OCI-M2 (cell line): ENCODE results near the gene TWIST1.

Source experiments
- DNase-seq: peaks from one replicate; lab custom pipeline; 2025; ENCODE audit not compliant: unreplicated experiment; lab: John Stamatoyannopoulos, UW

TWIST1 gene

DNA sequence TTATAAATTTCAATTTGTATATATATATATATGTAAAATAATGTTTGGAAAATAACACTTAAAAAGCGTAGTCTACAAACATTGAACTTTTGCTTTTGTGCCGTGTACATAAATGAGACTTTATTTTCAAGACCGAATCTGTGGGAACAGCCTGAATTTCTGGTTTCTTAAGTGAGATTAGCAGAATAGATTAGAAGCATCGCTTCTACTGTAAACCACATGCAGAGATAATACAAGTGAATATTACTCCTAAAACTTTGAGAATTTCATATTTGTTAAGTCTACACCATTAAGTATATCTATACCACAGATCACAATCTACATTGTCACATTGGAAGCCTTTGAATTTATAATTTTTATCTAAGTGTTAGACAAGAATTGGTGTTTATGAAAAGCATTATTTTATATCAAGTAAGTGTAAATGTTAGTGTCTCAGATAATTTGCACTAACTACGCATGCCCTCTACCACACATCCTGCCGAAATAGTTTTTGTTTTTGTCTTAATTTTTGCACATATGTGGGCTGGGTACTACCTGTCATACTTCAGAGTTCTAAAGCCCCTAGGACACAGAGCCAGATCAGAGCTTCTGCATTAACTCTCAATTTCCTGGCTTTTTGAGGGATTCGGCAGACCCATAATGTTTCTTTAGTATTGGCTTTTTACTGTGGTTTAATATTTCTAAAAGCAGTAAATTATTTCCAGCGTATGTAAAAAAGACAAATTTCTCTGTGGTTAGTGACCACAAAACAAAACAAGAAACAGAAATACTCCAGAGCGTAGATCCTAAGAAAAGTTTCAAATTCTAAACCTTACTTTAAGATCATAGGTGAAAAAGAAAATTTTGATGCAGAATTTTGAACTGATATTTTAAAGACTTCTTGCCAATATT is 20.0 kb downstream of the TWIST1 start:
- DNase-seq, result no peak

DNA sequence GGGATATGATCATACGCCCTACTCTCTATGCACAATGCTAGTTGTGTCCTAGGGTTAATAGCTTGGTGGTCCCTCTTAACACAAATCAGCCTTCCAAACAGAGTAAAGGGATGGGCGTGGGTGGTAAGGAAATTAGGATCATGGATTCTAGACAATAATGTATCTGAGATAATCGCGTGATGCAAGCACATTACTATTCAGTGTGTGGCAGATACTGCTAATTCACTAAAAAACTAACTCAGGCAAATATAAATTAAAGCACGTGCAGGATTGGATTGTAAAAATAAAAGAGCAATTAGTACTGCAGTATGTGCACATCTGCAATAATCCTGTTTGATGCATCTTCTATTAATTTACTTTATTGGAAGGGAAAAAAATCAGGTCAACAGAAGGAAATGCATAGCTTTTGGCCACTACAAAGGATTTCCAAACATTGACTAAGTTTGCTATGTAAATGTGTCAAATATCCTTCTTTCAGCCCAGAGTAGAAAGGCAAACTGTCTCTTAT is 22.0 kb downstream of the TWIST1 start:
- no peak for DNase-seq

DNA sequence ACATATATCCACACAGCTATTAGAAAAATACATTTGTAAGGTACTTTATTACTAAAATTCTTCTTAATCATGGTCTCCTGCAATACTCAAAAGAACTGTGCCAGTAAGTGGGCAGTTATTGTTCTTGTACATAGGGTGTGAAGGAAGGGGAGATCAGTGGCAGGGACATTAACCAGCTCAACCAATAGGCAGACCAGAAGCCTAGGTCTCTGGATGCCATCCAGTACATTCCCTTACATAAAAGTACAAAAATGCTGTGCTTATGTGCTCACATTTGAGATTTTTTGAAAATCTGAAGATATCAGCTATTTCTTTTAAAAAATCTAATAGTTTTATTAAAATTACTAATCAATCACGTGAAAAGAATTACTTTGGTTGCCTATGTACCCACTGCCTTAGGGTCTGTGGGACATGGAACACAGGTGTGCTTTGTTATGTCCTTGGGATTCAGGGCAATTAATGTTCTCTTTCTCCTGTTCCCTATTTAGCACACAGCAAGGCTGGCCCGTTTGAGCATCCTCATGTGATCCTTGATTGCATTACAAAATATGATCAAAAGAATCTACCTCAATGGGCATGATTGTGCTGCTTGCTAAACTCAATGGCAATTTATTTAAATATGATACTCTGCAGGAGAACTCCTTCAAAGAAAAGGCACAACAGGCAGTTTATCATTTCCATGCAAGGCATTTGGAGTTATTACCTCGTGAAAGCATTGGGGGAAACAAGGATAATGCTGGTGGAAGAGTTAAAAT is 22.7 kb downstream of the TWIST1 start:
- DNase-seq, result no peak

DNA sequence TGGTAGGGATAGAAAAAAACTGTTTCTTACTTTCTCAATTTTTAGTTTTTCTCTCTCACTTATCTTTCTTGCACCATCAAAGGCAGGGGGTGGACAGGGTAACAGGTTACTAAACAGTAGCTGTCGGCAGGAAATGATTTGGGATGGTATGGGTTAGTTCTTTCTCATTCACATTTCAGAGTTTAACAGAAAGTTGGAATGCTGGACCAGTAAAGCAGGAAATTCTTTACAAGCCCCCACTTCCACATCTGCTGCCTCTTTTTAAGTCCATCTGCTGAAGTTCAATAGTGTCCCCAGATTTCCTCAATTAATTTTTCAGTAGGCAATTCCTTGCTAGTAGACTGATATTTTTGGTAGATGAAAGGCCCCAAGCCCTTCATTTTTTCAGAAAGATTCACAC is 23.3 kb downstream of the TWIST1 start:
- DNase-seq, result no peak

DNA sequence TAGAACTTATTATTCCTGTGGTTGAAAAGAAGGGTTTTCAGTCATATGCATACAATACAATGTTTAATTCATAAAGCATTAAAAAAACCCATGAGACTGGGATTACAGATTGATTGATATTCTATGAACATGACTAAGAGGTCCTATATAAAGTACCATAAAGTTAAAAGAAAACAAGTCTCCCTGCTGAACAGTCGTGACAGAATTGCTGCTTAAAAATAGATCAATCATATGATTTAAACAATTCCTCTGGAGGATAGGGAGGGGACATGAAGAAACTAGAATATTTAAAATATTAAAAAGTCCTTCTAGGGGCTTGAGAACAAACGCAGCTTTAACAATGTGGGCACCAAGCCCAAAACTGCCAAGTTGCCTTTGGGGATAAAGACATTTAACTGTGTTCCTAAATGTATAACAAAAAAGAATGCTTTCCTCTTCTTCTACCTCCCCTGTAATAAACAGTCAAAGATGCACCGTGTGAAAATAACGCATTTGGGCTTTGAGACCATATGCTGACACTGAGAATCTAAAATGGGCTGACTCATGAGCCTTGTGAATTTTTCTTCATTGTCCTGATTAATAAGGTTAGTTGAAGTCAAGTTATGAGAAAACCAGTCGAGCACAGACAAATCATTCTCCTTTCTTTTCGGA is 25.8 kb downstream of the TWIST1 start:
- no peak for DNase-seq

DNA sequence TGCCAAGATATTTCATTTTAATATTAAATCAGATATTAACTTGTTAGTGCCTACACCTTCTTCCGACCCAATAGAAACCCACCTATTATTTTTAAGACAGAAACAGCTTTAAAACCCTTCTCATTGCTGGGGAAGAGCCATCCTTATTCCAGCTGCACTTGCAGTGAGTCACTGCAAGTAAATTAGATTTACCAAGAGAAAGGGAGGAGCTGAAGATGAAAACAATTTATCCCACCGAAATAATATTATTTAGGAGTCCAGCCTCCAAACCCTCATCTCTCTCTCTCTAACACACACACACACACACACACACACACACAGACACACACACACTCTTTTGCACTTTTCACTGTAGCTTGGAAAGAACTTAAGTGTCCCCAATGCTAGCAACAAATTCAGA is 26.9 kb downstream of the TWIST1 start:
- DNase-seq, result no peak

DNA sequence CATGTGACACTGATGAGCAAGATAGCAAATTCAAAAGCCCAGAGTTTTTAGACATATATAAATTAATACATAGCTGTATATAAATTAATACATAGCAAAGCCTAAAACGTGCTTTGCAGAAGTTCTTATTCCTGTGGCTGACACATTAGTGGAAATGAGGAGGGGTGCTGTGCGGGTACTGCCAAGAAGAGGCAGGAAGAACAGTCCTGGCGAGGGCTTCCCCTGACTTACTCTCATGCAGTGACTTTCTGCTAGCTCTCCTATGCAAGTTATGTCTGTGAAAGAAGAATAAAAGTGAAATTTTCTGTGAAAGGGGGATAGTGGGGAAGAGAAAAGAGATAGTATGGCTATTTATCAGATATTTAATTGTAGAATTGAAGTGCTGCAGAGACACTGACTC is 27.6 kb downstream of the TWIST1 start:
- DNase-seq, result no peak

DNA sequence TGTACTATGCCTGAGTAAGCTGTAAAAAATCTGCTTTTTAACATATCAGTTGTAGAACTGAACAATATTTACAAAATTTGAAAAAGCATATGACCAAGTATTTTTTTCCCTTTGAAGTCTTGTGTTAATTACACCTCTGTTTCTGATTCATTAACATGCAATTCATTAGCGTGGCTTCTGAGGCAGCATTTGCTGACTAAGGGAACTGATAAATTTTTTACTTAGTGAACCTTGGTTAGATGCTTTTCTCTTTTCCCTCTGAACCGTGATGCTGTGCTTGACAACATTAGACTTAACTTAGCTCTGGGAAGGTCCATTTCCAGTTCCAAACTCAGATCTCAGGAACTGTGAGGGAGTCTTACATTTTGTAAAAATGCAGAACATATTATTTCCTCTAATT is 28.1 kb downstream of the TWIST1 start:
- no peak for DNase-seq

DNA sequence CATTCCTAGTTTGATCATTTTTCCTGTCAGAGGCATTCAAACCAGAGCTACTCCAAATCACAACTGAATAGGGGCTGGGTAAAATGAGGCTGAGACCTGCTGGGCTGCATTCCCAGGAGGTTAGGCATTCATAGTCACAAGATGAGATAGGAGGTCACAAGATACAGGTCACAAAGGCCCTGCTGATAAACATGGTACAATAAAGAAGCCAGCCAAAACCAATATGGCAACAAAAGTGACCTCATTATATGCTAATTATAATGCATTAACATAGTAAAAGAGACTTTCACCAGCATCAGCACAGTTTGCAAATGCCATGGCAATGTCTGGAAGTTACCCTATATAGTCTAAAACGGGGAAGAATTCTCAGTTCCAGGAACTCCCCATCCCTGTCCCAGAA is 37.3 kb downstream of the TWIST1 start:
- no peak for DNase-seq

DNA sequence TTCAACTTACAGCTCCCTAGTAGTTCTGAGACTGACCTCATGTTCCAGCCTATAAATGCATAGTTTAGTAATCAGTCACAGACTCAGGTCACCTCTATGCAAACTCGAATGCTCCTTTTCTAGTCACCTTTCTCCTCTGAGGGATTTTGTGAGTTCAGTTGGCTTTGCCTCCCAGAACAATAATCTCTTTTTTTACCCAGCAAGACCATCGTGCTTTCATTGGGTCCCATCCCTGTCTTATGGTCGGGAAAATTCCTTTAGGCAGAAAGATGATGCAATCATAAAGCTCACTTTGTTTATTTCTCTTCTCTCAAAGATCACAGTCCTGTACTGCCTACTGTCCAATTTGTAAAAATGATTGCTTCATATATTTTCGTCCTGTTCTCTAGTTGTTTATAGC is 38.4 kb downstream of the TWIST1 start:
- DNase-seq, result no peak

DNA sequence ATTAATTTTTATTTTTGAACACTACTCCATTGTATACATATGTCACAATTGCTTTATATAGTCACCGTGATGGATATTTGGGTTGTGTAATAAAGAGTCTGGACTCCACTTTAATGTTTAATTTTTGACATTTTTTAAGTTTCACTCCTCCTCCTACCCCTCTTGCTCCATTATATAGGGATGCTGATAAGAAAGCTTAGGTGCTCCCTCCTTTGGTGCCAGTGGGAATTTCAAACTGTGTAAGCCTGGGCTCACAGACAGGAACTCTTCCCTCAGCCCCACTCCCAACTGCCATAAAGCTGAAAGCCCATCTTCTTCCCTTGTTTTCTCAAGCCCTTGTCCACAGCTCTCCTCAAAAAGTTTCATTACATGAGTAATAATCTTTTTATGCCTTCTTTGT is 47.6 kb downstream of the TWIST1 start:
- DNase-seq, result no peak

DNA sequence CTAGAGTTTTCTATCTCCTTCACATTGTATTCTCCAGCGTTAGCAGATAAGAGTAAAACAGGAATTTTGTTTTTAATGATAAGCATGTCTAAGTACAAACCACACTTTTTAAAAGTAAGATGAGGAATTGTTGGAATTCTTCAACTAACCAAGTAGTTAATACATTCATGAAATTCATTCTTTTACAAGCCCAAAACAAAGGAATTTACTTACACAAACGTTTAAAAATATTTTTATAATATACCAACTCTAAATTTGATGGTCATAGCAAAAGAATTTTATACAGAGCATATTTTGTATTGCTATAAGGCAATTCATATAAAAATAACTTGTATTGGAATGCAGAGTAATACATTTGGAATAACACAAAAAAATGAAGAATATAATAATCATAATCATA is 51.3 kb downstream of the TWIST1 start:
- no peak for DNase-seq
